LoVo (cell line): ENCODE results near the gene WASF2.
A peak's percentile ranks its signal among the peaks of the same experiment; 100 is the strongest.
"Not testable (repeated sequence)": the region's sequence is repeated elsewhere in the genome, so short reads cannot be mapped to it uniquely, and the experiment has no call there.

ENCODE experiments used
- DNase-seq: peaks from one replicate; pipeline ENCODE4 v3.0.0-alpha.2; 2016; ENCODE audit warnings: low spot score

The WASF2 gene

GRCh38 chr1:27451343-27451742 is 38.6 kb downstream of the WASF2 start:
- no peak for DNase-seq

- DNase-seq = no peak
These were observed 41.0 kb downstream of the WASF2 start for GRCh38 chr1:27448982-27449381.

GRCh38 chr1:27447883-27448282 is 42.1 kb downstream of the WASF2 start:
- DNase-seq = no peak

- no peak for DNase-seq
These were observed 42.6 kb downstream of the WASF2 start for GRCh38 chr1:27447399-27447798.

- no peak for DNase-seq
These were observed 43.4 kb downstream of the WASF2 start for GRCh38 chr1:27446496-27447020.

GRCh38 chr1:27445177-27445936 is 44.6 kb downstream of the WASF2 start:
- no peak for DNase-seq

- DNase-seq = no peak
These were observed 45.3 kb downstream of the WASF2 start for GRCh38 chr1:27444632-27445031.

- DNase-seq = no peak
These were observed 50.8 kb downstream of the WASF2 start for GRCh38 chr1:27439150-27439549.

GRCh38 chr1:27438621-27439061 is 51.3 kb downstream of the WASF2 start:
- DNase-seq = no peak

GRCh38 chr1:27436204-27437159 is 53.5 kb downstream of the WASF2 start:
- peak; percentile 83 for DNase-seq

GRCh38 chr1:27435566-27436203 is 54.3 kb downstream of the WASF2 start:
- no peak for DNase-seq

- no peak for DNase-seq
These were observed 56.3 kb downstream of the WASF2 start for GRCh38 chr1:27433706-27434105.

GRCh38 chr1:27432725-27433124 is 57.2 kb downstream of the WASF2 start:
- not testable (repeated sequence) for DNase-seq

- no peak for DNase-seq
These were observed 58.4 kb downstream of the WASF2 start for GRCh38 chr1:27431601-27431940.

GRCh38 chr1:27430903-27431600 is 58.9 kb downstream of the WASF2 start:
- no peak for DNase-seq

- no peak for DNase-seq
These were observed 60.9 kb downstream of the WASF2 start for GRCh38 chr1:27429029-27429425.

GRCh38 chr1:27428316-27429028 is 61.5 kb downstream of the WASF2 start:
- no peak for DNase-seq

- no peak for DNase-seq
These were observed 62.1 kb downstream of the WASF2 start for GRCh38 chr1:27427816-27428315.

GRCh38 chr1:27427329-27427728 is 62.6 kb downstream of the WASF2 start:
- no peak for DNase-seq

GRCh38 chr1:27423709-27424108 is 66.3 kb downstream of the WASF2 start:
- DNase-seq = no peak
